ENCODE results near the gene CTSH.
"Not testable (repeated sequence)": the region's sequence is repeated elsewhere in the genome, so short reads cannot be mapped to it uniquely, and the experiment has no call there.

CTSH gene

DNA sequence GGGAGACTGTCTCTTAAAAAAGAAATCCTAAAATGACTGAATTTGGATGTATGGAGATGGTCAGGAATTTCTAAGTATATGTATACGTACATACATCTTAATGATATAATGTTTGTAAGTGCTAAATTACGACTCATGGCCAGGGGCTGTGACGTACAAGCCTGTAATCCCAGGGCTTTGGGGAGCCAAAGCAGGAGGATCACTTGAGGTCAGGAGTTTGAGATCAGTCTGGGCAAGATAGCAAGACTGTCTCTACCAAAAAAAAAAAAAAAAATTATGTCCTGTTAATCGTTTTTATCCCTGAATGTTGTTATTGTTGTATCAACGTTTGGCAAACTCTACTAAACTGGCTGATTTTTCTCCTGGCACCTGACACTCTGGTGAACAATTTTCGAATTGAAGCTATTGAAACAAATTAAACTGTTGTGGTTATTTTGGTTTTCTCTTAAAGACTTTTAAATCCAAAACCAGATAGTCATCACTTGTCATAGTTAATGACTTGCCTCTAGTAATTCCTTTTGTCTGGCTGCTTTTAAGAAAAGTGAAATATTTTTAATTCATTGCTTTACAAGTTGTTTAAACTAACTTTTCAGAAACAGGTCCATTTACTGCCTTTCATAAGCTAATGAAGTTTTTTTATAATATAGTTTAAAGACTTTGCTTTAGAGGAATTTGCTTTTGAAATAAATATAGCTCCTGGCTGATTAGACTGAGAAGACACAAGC, 65.2 kb downstream of the CTSH start:
- no peak for DNase-seq

DNA sequence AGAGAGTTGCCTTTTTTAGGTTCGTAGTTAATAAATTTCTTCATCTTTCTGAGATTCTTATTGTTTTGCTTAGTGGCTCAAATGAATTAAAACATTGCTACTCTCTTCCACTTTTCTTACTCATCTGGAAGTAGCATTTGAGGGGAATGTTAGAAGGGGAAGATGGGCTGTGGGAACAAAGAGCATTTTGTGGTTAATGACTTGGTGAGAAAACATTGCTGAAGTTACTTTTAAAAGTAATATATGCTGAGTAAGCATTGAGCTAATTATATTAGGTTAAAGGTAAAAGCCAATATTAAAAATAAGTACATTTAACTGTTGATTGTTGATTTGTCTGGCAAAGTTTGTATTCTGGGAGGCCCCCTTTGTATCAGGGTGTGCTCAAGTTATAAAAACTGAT, 66.5 kb downstream of the CTSH start:
- DNase-seq = no peak

DNA sequence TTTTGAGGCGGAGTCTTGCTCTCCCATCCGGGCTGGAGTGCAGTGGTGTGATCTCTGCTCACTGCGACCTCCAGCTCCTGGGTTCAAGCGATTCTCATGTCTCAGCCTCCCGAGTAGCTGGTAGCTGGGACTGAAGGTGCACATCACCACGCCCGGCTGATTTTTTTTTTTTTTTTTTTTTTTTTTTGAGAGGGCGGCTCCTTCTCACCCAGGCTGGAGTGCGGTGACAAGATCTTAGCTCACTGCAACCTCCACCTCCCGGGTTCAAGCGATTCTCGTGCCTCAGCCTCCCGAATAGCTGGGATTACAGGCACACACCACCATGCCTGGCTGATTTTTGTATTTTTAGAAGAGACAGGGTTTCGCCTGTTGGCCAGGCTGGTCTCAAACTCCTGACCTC, 67.9 kb downstream of the CTSH start:
- not testable (repeated sequence) for DNase-seq

DNA sequence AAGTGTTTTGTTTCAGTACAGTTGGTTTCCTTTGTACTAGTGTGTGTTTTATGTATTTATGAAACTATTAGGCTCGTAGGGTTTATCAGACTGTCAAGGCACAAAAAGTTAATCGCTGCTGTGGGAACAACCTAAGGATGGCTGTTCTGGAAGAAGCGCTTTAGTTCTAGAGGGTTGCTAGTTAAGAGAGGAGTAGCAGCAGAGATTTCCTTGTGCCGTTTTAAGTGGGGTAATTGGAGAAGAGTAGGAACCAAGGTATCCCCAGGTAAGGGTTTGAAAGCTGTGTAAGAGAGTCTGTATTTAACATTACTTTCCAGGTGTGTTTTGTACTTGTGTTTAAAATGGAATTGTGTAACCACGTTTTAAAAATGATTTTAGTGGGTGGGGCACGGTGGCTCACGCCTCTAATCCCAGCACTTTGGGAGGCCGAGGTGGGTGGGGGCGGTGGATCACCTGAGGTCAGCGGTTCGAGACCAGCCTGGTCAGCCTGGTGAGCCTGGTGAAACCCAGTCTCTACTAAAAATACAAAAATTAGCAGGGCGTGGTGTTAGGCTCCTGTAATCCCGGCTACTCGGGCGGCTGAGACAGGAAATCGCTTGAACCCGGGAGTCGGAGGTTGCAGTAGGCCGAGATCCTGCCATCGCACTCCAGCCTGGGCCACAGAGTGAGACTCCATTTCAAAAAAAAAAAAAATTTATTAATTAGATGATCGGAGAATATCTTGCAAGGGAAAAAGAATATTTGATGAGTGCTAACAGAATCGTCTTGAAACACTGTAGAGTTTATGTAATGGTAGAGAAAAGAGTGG, 69.5 kb downstream of the CTSH start:
- DNase-seq = no peak

DNA sequence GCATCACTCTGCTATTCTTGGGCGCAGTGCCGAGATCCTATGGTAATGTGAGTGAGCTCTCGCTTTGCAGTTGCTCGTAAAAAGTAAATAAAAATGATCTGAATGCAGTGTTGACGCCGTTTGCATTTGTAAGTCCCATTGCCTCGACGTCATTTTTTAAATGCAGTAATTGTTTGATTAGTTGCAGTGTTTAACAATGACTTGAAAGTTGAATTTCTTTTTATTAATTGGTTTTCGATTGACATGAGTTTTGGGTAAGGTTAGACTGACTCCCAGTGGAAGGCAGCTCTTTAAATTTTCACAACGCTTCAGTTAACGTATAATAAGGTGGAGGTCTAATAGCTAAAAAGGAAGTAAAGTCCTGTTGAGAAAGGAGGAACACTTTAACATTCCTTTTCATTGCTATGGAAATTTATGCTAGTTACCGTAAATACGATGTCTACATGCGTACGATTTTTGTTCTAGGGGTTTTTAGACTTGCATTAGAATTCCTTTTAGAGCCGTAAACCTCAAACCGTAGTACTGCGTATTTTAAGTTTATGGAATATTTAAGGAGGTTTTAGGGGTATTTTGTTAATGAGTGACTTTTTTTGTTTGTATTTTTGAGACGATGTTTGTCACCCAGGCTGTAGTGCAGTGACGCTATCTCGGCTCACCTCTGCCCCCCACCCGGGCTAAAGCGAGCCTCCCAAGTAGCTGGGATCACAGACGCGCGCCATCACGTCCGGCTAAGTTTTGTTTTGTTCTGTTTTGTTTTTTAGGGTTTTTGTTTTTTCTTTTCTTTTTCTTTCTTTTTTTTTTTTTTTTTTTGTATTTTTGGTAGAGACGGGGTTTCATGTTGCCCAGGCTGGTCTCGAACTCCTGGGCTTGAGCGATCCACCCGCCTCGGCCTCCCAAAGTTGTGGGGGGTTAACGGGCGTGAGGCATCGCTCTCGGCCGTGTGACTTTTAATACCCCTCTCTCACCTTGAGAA, 70.8 kb downstream of the CTSH start:
- DNase-seq = peak; percentile 8

DNA sequence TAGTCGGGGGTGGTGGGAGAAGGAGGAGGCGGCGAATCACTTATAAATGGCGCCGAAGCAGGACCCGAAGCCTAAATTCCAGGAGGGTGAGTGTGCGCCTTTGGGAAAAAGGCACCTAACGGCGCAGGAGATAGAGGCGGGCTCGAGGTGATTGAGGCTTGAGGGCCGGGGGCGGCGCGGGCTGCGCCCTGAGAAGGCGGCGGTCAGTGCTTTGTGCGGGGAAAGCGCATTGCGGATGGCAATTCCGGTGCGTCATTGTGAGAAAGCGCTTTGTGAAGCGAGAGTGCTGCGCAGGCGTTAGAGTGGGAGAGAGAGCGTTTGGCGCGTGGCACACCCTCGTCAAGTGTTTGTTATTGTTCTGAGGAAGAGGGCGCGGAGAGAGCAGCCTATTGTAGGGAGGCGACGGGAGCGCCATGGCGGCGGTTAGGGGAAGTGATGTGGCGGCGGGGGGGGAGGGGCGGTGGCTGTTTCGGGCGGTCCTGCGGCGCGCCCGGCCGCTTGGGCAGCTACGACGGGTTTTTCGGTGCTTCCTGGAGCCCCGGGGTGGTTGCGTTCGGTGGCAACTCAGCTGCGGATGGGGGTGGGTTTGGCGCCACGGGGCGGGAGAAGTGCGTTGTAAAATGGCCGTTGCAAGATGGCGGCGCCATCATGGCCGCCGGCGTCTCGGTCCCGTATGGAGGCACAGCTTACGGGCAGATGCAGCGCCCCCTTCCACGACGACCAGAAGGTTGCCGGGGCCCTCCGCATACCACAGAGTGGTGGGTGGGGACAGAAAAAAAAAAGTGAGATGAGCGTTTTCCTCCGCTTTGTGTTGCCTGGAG, 71.7 kb downstream of the CTSH start:
- DNase-seq = peak; percentile 92

DNA sequence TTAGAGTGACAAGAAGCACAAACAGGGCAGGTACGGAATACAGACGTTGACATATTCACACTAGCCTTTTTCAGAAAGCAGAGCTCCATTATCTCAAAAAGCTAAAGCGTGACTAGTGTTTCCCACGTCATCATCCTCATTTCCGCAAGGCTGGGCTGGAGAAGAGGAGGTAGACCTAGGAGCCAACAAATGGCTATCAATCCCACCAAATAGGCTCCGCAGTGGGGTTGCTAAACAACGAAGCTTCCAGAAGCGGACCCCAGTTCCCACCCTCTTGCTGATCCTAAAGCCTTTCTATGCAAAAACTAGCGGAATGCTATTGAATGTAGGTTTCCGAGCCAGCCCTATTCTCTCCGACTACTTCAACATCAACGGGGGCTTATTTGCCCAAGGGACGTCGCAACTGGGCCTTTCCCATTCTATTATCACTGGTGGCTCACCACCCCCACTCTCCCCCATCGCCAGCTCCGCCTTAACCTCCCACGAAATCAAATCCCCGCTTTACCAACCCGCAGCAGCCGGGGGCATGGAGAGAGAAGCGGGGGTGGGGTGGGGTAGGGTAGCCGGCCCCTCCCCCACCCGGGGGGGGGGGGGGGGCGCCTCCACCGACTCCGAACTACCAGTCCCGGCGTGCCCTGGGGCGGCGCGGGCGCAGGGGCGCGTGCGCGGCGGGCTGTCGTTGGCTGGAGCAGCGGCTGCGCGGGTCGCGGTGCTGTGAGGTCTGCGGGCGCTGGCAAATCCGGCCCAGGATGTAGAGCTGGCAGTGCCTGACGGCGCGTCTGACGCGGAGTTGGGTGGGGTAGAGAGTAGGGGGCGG, 72.5 kb downstream of the CTSH start, which contains the start of gene MORF4L1:
Gene MORF4L1 (plus strand): TSS at position 736 of the 817 bp plus-strand sequence. CDS start 128 bp downstream, outside the sequence.
- DNase-seq = peak; percentile 94

DNA sequence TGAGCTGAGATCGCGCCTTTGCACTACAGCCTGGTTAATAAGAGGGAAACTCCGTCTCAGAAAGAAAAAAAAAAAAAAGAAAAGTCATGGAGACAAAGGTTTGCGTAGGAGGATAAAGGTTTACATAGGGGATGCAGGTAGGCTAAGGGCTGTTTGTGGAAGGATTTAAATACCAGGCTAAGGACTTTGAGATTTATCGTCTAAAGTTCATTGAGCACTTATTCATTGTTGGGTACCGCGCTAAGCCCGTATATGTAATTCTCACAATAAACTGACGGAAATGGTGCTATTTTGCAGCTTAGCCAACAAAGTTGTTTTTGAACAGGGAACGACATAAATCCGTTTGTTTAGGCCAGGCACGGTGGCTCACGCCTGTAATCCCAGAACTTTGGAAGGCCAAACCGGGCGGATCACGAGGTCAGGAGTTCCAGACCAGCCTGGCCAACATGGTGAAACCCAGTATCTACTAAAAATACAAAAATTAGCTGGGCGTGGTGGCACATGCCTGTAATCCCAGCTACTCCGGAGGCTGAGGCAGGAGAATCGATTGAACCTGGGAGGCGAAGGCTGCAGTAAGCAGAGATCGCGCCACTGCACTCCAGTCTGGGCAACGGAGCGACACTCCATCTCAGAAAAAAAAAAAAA, 73.2 kb downstream of the CTSH start:
- not testable (repeated sequence) for DNase-seq
